K562 (cell line): ENCODE data around the gene ANKLE1. TPM values are rescaled to one million over a fixed set of nuclear protein-coding genes. Genes with fewer than 3 reads are reported as not detected.

Experiments used
- ATAC-seq: fragments of 200-7000 bp; cut with Tn5 transposase; 3 replicates; pipeline ENCODE4 v1.9.1; 2020; ENCODE audit warnings: moderate library complexity
- BruUV-seq: library from RNA; stranded (reverse); fragments of 400-500 nt; replicated peaks from 2 replicates; lab custom pipeline; 2021; lab: Mats Ljungman, UMichigan
- CTCF ChIA-PET: fragments of 300-600 bp; formaldehyde crosslinking; extraction: SDS; loops from one replicate; lab custom pipeline; 2021; ENCODE audit warnings: low intra/inter-chr PET ratio; lab: Yijun Ruan, JAX
- POLR2A ChIA-PET: fragments of 300-600, 350-650 bp; sonication (Branson Sonifier 250); formaldehyde crosslinking; extraction: SDS; loops from one replicate; lab custom pipeline; 2021; ENCODE audit warnings: antibody characterized with exemption, inconsistent platforms; lab: Yijun Ruan, JAX
- DNase-seq, 4 experiments: peaks; one replicate each; pipeline versions ENCODE4 v3.0.0 to v3.0.0-alpha.2; 2011 to 2018; ENCODE audit warnings: low spot score in 3 of 4, mixed read lengths in 3 of 4; ENCODE audit errors: extremely low read depth in 1 of 4
- FAIRE-seq: peaks from 2 replicates; lab custom pipeline; 2011; peaks lifted over from hg19 to GRCh38; lab: Jason Lieb, UNC
- H2AFZ ChIP-seq: 2 replicates; pipeline ENCODE4 v1.6.0; 2011; ENCODE audit warnings: low read depth, low read length, control low read depth, inconsistent platforms
- H3K27ac ChIP-seq: fragments of 200-600 bp; 3 replicates; pipeline ENCODE4 v1.8.0; 2011; ENCODE audit warnings: low read depth, mild to moderate bottlenecking, control low read depth, inconsistent platforms, low read length, moderate library complexity, mixed read lengths; ENCODE audit errors: extremely low read depth
- H3K27me3 ChIP-seq, 2 experiments: fragments of 300-600 bp in 1 of 2; 2 replicates in 1 of 2; 3 replicates in 1 of 2; pipeline versions ENCODE4 v1.6.0 to v1.8.0; 2011; ENCODE audit warnings: inconsistent platforms in 2 of 2, low read length in 2 of 2, mild to moderate bottlenecking in 1 of 2, mixed read lengths in 1 of 2, moderate library complexity in 1 of 2; ENCODE audit not compliant: control insufficient read depth in 2 of 2, insufficient read depth in 2 of 2
- H3K36me3 ChIP-seq: fragments of 300-600 bp; 3 replicates; pipeline ENCODE4 v1.8.0; 2011; ENCODE audit warnings: mild to moderate bottlenecking, low read length, inconsistent platforms; ENCODE audit not compliant: control insufficient read depth, insufficient read depth
- H3K4me1 ChIP-seq, 2 experiments: fragments of 200-600 bp in 1 of 2; replicated peaks in 1 of 2; 2 replicates in 1 of 2; 3 replicates in 1 of 2; pipeline versions ENCODE4 v1.5.1 to v1.8.0; 2011; ENCODE audit warnings: inconsistent platforms in 2 of 2, low read length in 2 of 2, mild to moderate bottlenecking in 1 of 2, mixed read lengths in 1 of 2, moderate library complexity in 1 of 2; ENCODE audit not compliant: control insufficient read depth in 2 of 2, insufficient read depth in 2 of 2
- H3K4me2 ChIP-seq: 2 replicates; pipeline ENCODE4 v1.6.1; 2011; ENCODE audit warnings: low read length, control low read depth, inconsistent platforms, mixed read lengths; ENCODE audit not compliant: insufficient read depth
- H3K4me3 ChIP-seq: fragments of 200-600 bp; sonication (generic), shearing (Covaris generic); 2 replicates; pipeline ENCODE4 v1.5.1; 2016; ENCODE audit warnings: control low read depth, inconsistent platforms
- H3K79me2 ChIP-seq: fragments of 200-600 bp; 3 replicates; pipeline ENCODE4 v1.8.0; 2011; ENCODE audit warnings: low read length, inconsistent platforms; ENCODE audit not compliant: control insufficient read depth, insufficient read depth
- H3K9ac ChIP-seq, 2 experiments: 2 replicates each; pipeline versions ENCODE4 v1.6.0 to v1.6.1; 2011; ENCODE audit warnings: low read depth in 2 of 2, low read length in 2 of 2, control low read depth in 1 of 2, inconsistent platforms in 1 of 2, mild to moderate bottlenecking in 1 of 2, mixed read lengths in 1 of 2; ENCODE audit not compliant: insufficient read depth in 1 of 2
- H3K9me1 ChIP-seq: one replicate; pipeline ENCODE4 v1.6.0; 2011; ENCODE audit warnings: inconsistent platforms, mild to moderate bottlenecking, low read length, moderate library complexity; ENCODE audit not compliant: control insufficient read depth, insufficient read depth
- H3K9me3 ChIP-seq: replicated peaks from 2 replicates; pipeline ENCODE4 v1.5.1; 2011; ENCODE audit warnings: low read depth, low read length, inconsistent platforms; ENCODE audit not compliant: control insufficient read depth, insufficient read depth
- H4K20me1 ChIP-seq: replicated peaks from 2 replicates; pipeline ENCODE4 v1.6.1; 2011; ENCODE audit warnings: low read length, inconsistent platforms, mixed read lengths; ENCODE audit not compliant: control insufficient read depth, insufficient read depth
- E2F1 ChIP-seq: sonication (generic); formaldehyde crosslinking; IDR thresholded peaks from 2 replicates; pipeline ENCODE4 v1.8.1; 2023; ENCODE audit warnings: mild to moderate bottlenecking, missing genetic modification reagents, moderate library complexity
- FOS ChIP-seq: IDR thresholded peaks from 3 replicates; pipeline ENCODE4 v1.6.1; 2011; ENCODE audit not compliant: insufficient read length; ENCODE audit errors: extremely low read depth
- GABPB1 ChIP-seq: sonication (generic); formaldehyde crosslinking; IDR thresholded peaks from 2 replicates; pipeline ENCODE4 v1.8.0; 2022; ENCODE audit warnings: mild to moderate bottlenecking, missing genetic modification reagents
- MAX ChIP-seq: sonication (generic); formaldehyde crosslinking; IDR thresholded peaks from 2 replicates; pipeline ENCODE4 v1.9.0; 2022; ENCODE audit warnings: mild to moderate bottlenecking, missing genetic modification reagents
- MTA3 ChIP-seq: fragments of 450-650 bp; formaldehyde crosslinking; IDR thresholded peaks from 2 replicates; pipeline ENCODE4 v1.6.1; 2017; ENCODE audit warnings: mild to moderate bottlenecking, borderline replicate concordance
- PATZ1 ChIP-seq: fragments of 250-450 bp; sonication (Bioruptor Pico); IDR thresholded peaks from 2 replicates; pipeline ENCODE4 v1.5.0; 2020; ENCODE audit warnings: mild to moderate bottlenecking, borderline replicate concordance
- PTBP1 ChIP-seq: fragments of 200-400 bp; formaldehyde crosslinking; IDR thresholded peaks from 2 replicates; pipeline ENCODE4 v1.6.1; 2017; ENCODE audit warnings: low read depth, low read length
- RBM17 ChIP-seq: fragments of 200-400 bp; formaldehyde crosslinking; IDR thresholded peaks from 2 replicates; pipeline ENCODE4 v1.6.1; 2017; ENCODE audit warnings: low read depth, mild to moderate bottlenecking, low read length, borderline replicate concordance
- TFAM ChIP-seq: fragments of 250-450 bp; sonication (Bioruptor Pico); conservative IDR thresholded peaks from 2 replicates; pipeline ENCODE4 v1.5.0; 2021; ENCODE audit warnings: mild to moderate bottlenecking, moderate library complexity
- TRIM28 ChIP-seq: fragments of 450-650 bp; IDR thresholded peaks from 2 replicates; pipeline ENCODE4 v1.6.1; 2017
- ZFP1 ChIP-seq: fragments of 450-650 bp; formaldehyde crosslinking; IDR thresholded peaks from 2 replicates; pipeline ENCODE4 v1.4.0; 2020; ENCODE audit warnings: mild to moderate bottlenecking, mixed read lengths
- ZNF174 ChIP-seq: fragments of 250-450 bp; sonication (Bioruptor Pico); IDR thresholded peaks from 2 replicates; pipeline ENCODE4 v1.4.0; 2020; ENCODE audit warnings: mild to moderate bottlenecking
- ZNF592 ChIP-seq: fragments of 450-650 bp; IDR thresholded peaks from 2 replicates; pipeline ENCODE4 v1.6.1; 2017; ENCODE audit warnings: antibody characterized with exemption, mild to moderate bottlenecking
- ZSCAN29 ChIP-seq: fragments of 450-650 bp; IDR thresholded peaks from 2 replicates; pipeline ENCODE4 v1.6.1; 2017
- WGBS: fragments of 100-300 bp; shearing (Covaris generic); methylation state at CpG from one replicate; pipeline ENCODE4 v1.1.6; 2016; ENCODE audit warnings: low coverage, mixed read lengths; ENCODE audit not compliant: insufficient coverage; ENCODE audit errors: missing lambda C conversion rate; 5-methylcytosine and 5-hydroxymethylcytosine counted together
- in situ Hi-C: fragments of 300-500 bp; cut with MboI; formaldehyde crosslinking; loops from 4 replicates; pipeline ENCODE4 v1.15.0; 2018; ENCODE audit warnings: inconsistent platforms, mixed read lengths
- intact Hi-C: fragments of 100-400 bp; cut with micrococcal nuclease; formaldehyde crosslinking; loops from 2 replicates; pipeline ENCODE4 v1.14.2; 2022
- polyA plus RNA-seq, 8 experiments: library from polyadenylated mRNA; depleted of rRNA in 4 of 8; stranded (reverse) in 5 of 8; unstranded in 3 of 8; fragments of >200 nt; fragmentation: Nextera tagmentation in 2 of 8; fragmentation: Illumina TruSeq in 1 of 8; extraction: Ambion mirVana in 2 of 8; extraction: Trizol in 1 of 8; gene quantifications; 2 replicates each; pipeline versions ENCODE4 v1.2.1 to v1.2.3, GENCODE V29; 2011 to 2014; ENCODE audit warnings: inconsistent platforms in 1 of 8, missing spikeins in 1 of 8
- total RNA-seq, 7 experiments: library from RNA; depleted of rRNA in 6 of 7; stranded (reverse); fragments of >200 nt in 6 of 7; fragmentation: Illumina TruSeq in 2 of 7; extraction: Trizol in 2 of 7; gene quantifications; 2 replicates each; pipeline versions ENCODE4 v1.2.1 to v1.2.3, GENCODE V29; 2011 to 2021; ENCODE audit warnings: low replicate concordance in 1 of 7

Gene ANKLE1
- total and polyA plus RNA-seq, 9 of the 15 experiments (the other 6 are each of a cell fraction or from before 2014, with no cell fraction given): 0.63 to 9.2 (median 2.9) TPM

GRCh38 chr19:17303167-17303939 is 21.7 kb downstream of the ANKLE1 start, which contains the start of gene ABHD8:
Gene ABHD8 (minus strand): TSS chr19:17303425. CDS start chr19:17301616, 1,809 bp downstream.
- Histone ChIP-seq H3K4me1 (peaks cover 26 to 60% of the 10 kb centered on the region in 2 experiments; a peak in 4 of 5 replicates), H3K36me3 (peaks cover 18% of the 10 kb centered on the region), H3K27me3 (no peaks in the 10 kb centered on the region), H3K4me3 (peak within 1 kb of the TSS; percentile 59), H3K9me1 (no peaks in the 10 kb centered on the region), H3K4me2 (peak within 1 kb of the TSS; percentile 73), H3K79me2 (peaks cover 31% of the 10 kb centered on the region), H3K9me3 (no peaks in the 10 kb centered on the region; the same call in 1 of the 2 replicates), H2AFZ (peak within 1 kb of the TSS; percentile 84), H3K9ac (peak within 1 kb of the TSS; percentile 60 to 93; a peak in 3 of 4 replicates), H4K20me1 (no peaks in the 10 kb centered on the region), H3K27ac (peak within 1 kb of the TSS; percentile 77)
- DNase-seq: peak; percentile 92 to 98 (median 96)
- peak; percentile 92 for ATAC-seq
- POLR2A ChIA-PET: interaction anchor here (0.6 to 1.6 kb wide), 8 partner anchors 9 to 496 kb away, joined by 3 to 5 read pairs (median 4); partner anchors contain the start of gene BABAM1
- in situ Hi-C loops (no loop called here), intact Hi-C loops (no loop called here)
- CTCF ChIA-PET: interaction anchor here (1.1 kb wide), 1 partner anchor 10 kb away, joined by 6 read pairs; no protein-coding TSS in a partner anchor
- WGBS: under 1% methylated on average over 44 of the region's 52 CpGs
- FAIRE-seq: peak; percentile 94
- no TSS peak for BruUV-seq
- TF ChIP-seq PTBP1: no peak
- peak; percentile 86 for TF ChIP-seq MTA3
- peak; percentile 72 for TF ChIP-seq MAX (CRISPR knock-in tag)
- 0 out of 2 replicates have a peak, but pooled peaks have one; percentile 25 for TF ChIP-seq ZNF592
- TF ChIP-seq ZFP1 (CRISPR knock-in tag): no peak
- TF ChIP-seq FOS: peak; percentile 87
- TF ChIP-seq E2F1: peak; percentile 79; the same call in 1 of the 2 replicates
- no peak for TF ChIP-seq TFAM (CRISPR knock-in tag)
- no peak for TF ChIP-seq RBM17
- no peak for TF ChIP-seq PATZ1 (CRISPR knock-in tag)
- peak; percentile 99 for TF ChIP-seq ZSCAN29
- peak; percentile 81 for TF ChIP-seq GABPB1 (CRISPR knock-in tag)
- no peak for TF ChIP-seq ZNF174 (CRISPR knock-in tag)
- TF ChIP-seq TRIM28: no peak
